Osteocyte (in vitro differentiated cells): ENCODE results near the gene SND1. TPM values are rescaled to one million over a fixed set of nuclear protein-coding genes. Genes with fewer than 3 reads are reported as not detected.

Source experiments
- DNase-seq: peaks from one replicate; pipeline ENCODE4 v3.0.0; 2021; ENCODE audit warnings: mixed read lengths; ENCODE audit not compliant: unreplicated experiment; ENCODE audit errors: extremely low spot score
- H3K27ac Mint-ChIP-seq: one replicate; pipeline ENCODE4 v1.8.0; 2021; ENCODE audit warnings: mild to moderate bottlenecking, mixed read lengths; ENCODE audit not compliant: unreplicated experiment
- H3K27me3 Mint-ChIP-seq: one replicate; pipeline ENCODE4 v1.8.0; 2021; ENCODE audit warnings: mixed read lengths; ENCODE audit not compliant: unreplicated experiment
- H3K36me3 Mint-ChIP-seq: one replicate; pipeline ENCODE4 v1.8.0; 2021; ENCODE audit warnings: mixed read lengths; ENCODE audit not compliant: unreplicated experiment
- H3K4me1 Mint-ChIP-seq: one replicate; pipeline ENCODE4 v1.8.0; 2021; ENCODE audit warnings: mixed read lengths; ENCODE audit not compliant: unreplicated experiment
- H3K4me3 Mint-ChIP-seq: one replicate; pipeline ENCODE4 v1.8.0; 2021; ENCODE audit warnings: mild to moderate bottlenecking, moderate library complexity, mixed read lengths; ENCODE audit not compliant: unreplicated experiment
- H3K9me3 Mint-ChIP-seq: one replicate; pipeline ENCODE4 v1.8.0; 2021; ENCODE audit warnings: mixed read lengths; ENCODE audit not compliant: unreplicated experiment
- total RNA-seq: library from RNA; stranded (reverse); gene quantifications from 2 replicates; pipeline ENCODE4 v1.2.1, GENCODE V29; 2021
- TF ChIP-seq, protein P1 (sequence below): fragments of 200-600 bp; sonication (generic); IDR thresholded peaks from 2 replicates; pipeline ENCODE4 v1.5.0; 2021; ENCODE audit warnings: antibody characterized with exemption, mild to moderate bottlenecking, moderate library complexity

The SND1 gene
- total RNA-seq, 1 donor from 2014 or later, result 229 TPM

DNA sequence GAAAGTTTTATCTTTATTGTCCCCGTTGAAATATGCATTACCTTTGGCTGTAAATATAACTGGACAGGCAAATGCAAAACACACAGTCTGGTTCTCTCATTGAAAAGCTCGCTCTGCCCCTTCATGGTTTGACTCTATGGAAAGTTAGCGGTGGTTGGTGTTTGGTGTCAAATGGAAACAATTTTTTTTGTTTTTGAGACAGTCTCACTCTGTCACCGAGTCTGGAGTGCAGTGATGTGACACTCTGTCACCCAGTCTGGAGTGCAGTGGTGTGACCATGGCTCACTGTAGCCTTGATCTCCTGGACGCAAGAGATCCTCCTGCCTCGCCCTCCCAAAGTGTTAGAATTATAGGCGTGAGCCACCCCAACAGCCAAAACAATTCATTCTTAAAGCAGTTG is 229.6 kb downstream of the SND1 start:
- no peak overlapping the region for H3K4me3 Mint-ChIP-seq
- DNase-seq, result no peak
- H3K9me3 Mint-ChIP-seq, result no peaks in the 10 kb centered on the region
- peaks cover 2% of the 10 kb centered on the region for H3K36me3 Mint-ChIP-seq
- TF ChIP-seq, protein P1, sequence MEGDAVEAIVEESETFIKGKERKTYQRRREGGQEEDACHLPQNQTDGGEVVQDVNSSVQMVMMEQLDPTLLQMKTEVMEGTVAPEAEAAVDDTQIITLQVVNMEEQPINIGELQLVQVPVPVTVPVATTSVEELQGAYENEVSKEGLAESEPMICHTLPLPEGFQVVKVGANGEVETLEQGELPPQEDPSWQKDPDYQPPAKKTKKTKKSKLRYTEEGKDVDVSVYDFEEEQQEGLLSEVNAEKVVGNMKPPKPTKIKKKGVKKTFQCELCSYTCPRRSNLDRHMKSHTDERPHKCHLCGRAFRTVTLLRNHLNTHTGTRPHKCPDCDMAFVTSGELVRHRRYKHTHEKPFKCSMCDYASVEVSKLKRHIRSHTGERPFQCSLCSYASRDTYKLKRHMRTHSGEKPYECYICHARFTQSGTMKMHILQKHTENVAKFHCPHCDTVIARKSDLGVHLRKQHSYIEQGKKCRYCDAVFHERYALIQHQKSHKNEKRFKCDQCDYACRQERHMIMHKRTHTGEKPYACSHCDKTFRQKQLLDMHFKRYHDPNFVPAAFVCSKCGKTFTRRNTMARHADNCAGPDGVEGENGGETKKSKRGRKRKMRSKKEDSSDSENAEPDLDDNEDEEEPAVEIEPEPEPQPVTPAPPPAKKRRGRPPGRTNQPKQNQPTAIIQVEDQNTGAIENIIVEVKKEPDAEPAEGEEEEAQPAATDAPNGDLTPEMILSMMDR, result no peak
- H3K4me1 Mint-ChIP-seq, result peaks cover 16% of the 10 kb centered on the region
- H3K27me3 Mint-ChIP-seq, result no peaks in the 10 kb centered on the region
- no peak overlapping the region for H3K27ac Mint-ChIP-seq

GRCh38 chr7:127882313-127882920 is 230.4 kb downstream of the SND1 start:
- Mint-ChIP-seq H3K9me3 (no peaks in the 10 kb centered on the region), H3K36me3 (peaks cover 2% of the 10 kb centered on the region), H3K4me1 (peaks cover 24% of the 10 kb centered on the region), H3K27me3 (no peaks in the 10 kb centered on the region), H3K4me3 (no peak overlapping the region), H3K27ac (no peak overlapping the region)
- no peak for DNase-seq
- TF ChIP-seq, protein P1, result no peak

GRCh38 chr7:127884066-127884559 is 232.1 kb downstream of the SND1 start:
- Mint-ChIP-seq H3K4me1 (peaks cover 24% of the 10 kb centered on the region), H3K36me3 (peaks cover 7% of the 10 kb centered on the region), H3K9me3 (no peaks in the 10 kb centered on the region), H3K27me3 (no peaks in the 10 kb centered on the region), H3K4me3 (no peak overlapping the region), H3K27ac (no peak overlapping the region)
- TF ChIP-seq, protein P1, result no peak
- DNase-seq, result no peak

GRCh38 chr7:127885222-127885772 is 233.3 kb downstream of the SND1 start:
- DNase-seq, result no peak
- Mint-ChIP-seq H3K36me3 (peaks cover 18% of the 10 kb centered on the region), H3K27ac (no peak overlapping the region), H3K4me1 (peaks cover 24% of the 10 kb centered on the region), H3K4me3 (no peak overlapping the region), H3K27me3 (no peaks in the 10 kb centered on the region), H3K9me3 (no peaks in the 10 kb centered on the region)
- TF ChIP-seq, protein P1, result no peak

- no peak overlapping the region for H3K4me3 Mint-ChIP-seq
Observed at GRCh38 chr7:127885843-127886242, 233.8 kb downstream of the SND1 start.

More at GRCh38 chr7:127885843-127886242, 233.8 kb downstream of the SND1 start:
- H3K9me3 Mint-ChIP-seq, result no peaks in the 10 kb centered on the region
- DNase-seq, result no peak
- H3K4me1 Mint-ChIP-seq, result peaks cover 26% of the 10 kb centered on the region
- H3K27me3 Mint-ChIP-seq, result no peaks in the 10 kb centered on the region
- peaks cover 18% of the 10 kb centered on the region for H3K36me3 Mint-ChIP-seq
- H3K27ac Mint-ChIP-seq, result peak overlapping the region; percentile 39
- TF ChIP-seq, protein P1, result no peak
